Caco-2 (cell line): ENCODE data around the gene PTTG1IP. TPM values are rescaled to one million over a fixed set of nuclear protein-coding genes. Genes with fewer than 3 reads are reported as not detected.
"Not testable (repeated sequence)": the region's sequence is repeated elsewhere in the genome, so short reads cannot be mapped to it uniquely, and the experiment has no call there.

Source experiments
- BruUV-seq: library from RNA; stranded (reverse); fragments of 400-500 nt; replicated peaks from 2 replicates; lab custom pipeline; 2021; lab: Mats Ljungman, UMichigan
- CTCF ChIA-PET: fragments of 300-600 bp; sonication (Branson Sonifier 250); formaldehyde crosslinking; loops from one replicate; lab custom pipeline; 2022; ENCODE audit warnings: antibody characterized with exemption; lab: Charles Lee
- POLR2A ChIA-PET: fragments of 300-600 bp; sonication (Branson Sonifier 250); formaldehyde crosslinking; loops from one replicate; lab custom pipeline; 2022; ENCODE audit warnings: antibody characterized with exemption; lab: Charles Lee
- DNase-seq, 2 experiments: peaks; one replicate each; pipeline versions ENCODE4 v3.0.0 to v3.0.0-alpha.2; 2020 to 2022
- H3K27me3 ChIP-seq: replicated peaks from 2 replicates; pipeline ENCODE4 v1.6.0; 2011; ENCODE audit warnings: low read length; ENCODE audit not compliant: control insufficient read depth, insufficient read depth
- H3K36me3 ChIP-seq: 2 replicates; pipeline ENCODE4 v1.5.1; 2011; ENCODE audit warnings: low read length; ENCODE audit not compliant: control insufficient read depth, insufficient read depth
- H3K4me1 ChIP-seq: fragments of 250-450 bp; sonication (Bioruptor Pico); 2 replicates; pipeline ENCODE4 v1.5.1; 2020; ENCODE audit warnings: mild to moderate bottlenecking
- H3K4me3 ChIP-seq: 2 replicates; pipeline ENCODE4 v1.5.1; 2011; ENCODE audit warnings: low read depth, mild to moderate bottlenecking, control low read depth, low read length
- H3K9me3 ChIP-seq: fragments of 250-450 bp; sonication (Bioruptor Pico); 2 replicates; pipeline ENCODE4 v1.5.1; 2020; ENCODE audit warnings: mild to moderate bottlenecking, moderate library complexity
- H3K27ac Mint-ChIP-seq: one replicate; pipeline ENCODE4 v1.8.0; 2022; ENCODE audit warnings: mixed read lengths; ENCODE audit not compliant: unreplicated experiment
- H3K27me3 Mint-ChIP-seq: one replicate; pipeline ENCODE4 v1.8.0; 2022; ENCODE audit warnings: mixed read lengths; ENCODE audit not compliant: insufficient read depth, unreplicated experiment
- H3K36me3 Mint-ChIP-seq: one replicate; pipeline ENCODE4 v1.8.0; 2022; ENCODE audit warnings: mild to moderate bottlenecking, mixed read lengths; ENCODE audit not compliant: insufficient read depth, unreplicated experiment
- H3K4me1 Mint-ChIP-seq: one replicate; pipeline ENCODE4 v1.8.0; 2022; ENCODE audit warnings: low read depth, mixed read lengths; ENCODE audit not compliant: unreplicated experiment
- H3K4me3 Mint-ChIP-seq: one replicate; pipeline ENCODE4 v1.8.0; 2022; ENCODE audit warnings: mild to moderate bottlenecking, moderate library complexity, mixed read lengths; ENCODE audit not compliant: unreplicated experiment
- H3K9me3 Mint-ChIP-seq: one replicate; pipeline ENCODE4 v1.8.0; 2022; ENCODE audit warnings: mixed read lengths; ENCODE audit not compliant: unreplicated experiment
- intact Hi-C: fragments of 100-400 bp; cut with micrococcal nuclease; formaldehyde crosslinking; loops from one replicate; pipeline ENCODE4 v1.10.0; 2022; ENCODE audit not compliant: unreplicated experiment
- total RNA-seq: library from RNA; stranded (reverse); gene quantifications from 2 replicates; pipeline ENCODE4 v1.2.3, GENCODE V29; 2022
- TF ChIP-seq, protein P1 (sequence below), 2 experiments: fragments of 200-600 bp in 1 of 2; IDR thresholded peaks; 1 replicate in 1 of 2; 2 replicates in 1 of 2; pipeline versions ENCODE4 v1.5.1 to v1.8.0; 2011 to 2022; ENCODE audit warnings: antibody characterized with exemption in 1 of 2, control low read depth in 1 of 2, inconsistent platforms in 1 of 2, low read depth in 1 of 2, low read length in 1 of 2, mild to moderate bottlenecking in 1 of 2, moderate library complexity in 1 of 2; ENCODE audit not compliant: insufficient read depth in 1 of 2, severe bottlenecking in 1 of 2, unreplicated experiment in 1 of 2

The PTTG1IP gene
- total RNA-seq, 1 experiment from 2014 or later, result 296 TPM

DNA sequence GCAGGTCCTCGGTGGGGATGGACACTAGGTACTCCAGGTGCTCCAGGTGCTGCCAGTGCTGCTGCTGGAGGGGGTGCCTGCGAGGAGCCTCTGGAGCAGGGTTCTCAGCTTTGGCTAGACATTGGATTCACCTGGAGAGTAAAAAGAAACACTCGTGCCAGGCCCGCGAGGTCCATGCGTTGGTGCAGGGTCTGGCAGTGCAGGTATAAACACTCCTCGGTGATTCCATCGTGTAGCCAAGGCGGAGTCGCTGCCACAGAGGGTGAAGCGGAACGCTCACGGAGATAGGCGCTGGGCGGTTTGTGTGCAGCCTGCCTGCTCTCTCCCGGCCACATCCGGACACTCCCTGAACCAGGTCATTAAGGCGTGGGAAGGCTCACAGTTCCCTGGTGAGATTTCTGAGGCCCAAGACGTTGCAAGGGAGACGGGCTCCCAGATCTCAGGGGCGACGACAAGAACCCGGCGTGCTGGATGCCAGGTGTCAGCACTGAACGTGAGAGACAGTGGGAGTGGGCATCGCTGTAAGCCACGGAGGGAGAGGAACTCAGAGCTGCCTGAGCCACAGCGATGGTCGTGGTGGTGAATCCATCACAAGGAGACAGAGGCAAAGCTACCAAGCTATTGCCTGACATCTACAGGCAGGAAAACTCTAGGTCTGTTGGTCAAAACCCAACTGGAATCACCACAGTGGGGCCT lies 38.4 kb downstream of the PTTG1IP start:
- no peak overlapping the region for H3K4me3 Mint-ChIP-seq
- no peaks in the 10 kb centered on the region for H3K27me3 ChIP-seq
- no peaks in the 10 kb centered on the region for H3K36me3 ChIP-seq
- no peaks in the 10 kb centered on the region; the same call in 1 of the 2 replicates for H3K9me3 ChIP-seq
- DNase-seq, result no peak
- intact Hi-C loops, result loop anchor here (5.0 kb wide), 1 partner anchor 37 kb away; the partner anchor contains the start of gene PTTG1IP
- TF ChIP-seq, protein P1, sequence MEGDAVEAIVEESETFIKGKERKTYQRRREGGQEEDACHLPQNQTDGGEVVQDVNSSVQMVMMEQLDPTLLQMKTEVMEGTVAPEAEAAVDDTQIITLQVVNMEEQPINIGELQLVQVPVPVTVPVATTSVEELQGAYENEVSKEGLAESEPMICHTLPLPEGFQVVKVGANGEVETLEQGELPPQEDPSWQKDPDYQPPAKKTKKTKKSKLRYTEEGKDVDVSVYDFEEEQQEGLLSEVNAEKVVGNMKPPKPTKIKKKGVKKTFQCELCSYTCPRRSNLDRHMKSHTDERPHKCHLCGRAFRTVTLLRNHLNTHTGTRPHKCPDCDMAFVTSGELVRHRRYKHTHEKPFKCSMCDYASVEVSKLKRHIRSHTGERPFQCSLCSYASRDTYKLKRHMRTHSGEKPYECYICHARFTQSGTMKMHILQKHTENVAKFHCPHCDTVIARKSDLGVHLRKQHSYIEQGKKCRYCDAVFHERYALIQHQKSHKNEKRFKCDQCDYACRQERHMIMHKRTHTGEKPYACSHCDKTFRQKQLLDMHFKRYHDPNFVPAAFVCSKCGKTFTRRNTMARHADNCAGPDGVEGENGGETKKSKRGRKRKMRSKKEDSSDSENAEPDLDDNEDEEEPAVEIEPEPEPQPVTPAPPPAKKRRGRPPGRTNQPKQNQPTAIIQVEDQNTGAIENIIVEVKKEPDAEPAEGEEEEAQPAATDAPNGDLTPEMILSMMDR (IDR thresholded peaks at IDR 0.05; ENCODE audit: insufficient read depth in 1 of 2, low read depth in 1 of 2, low read length in 1 of 2, severe bottlenecking in 1 of 2, unreplicated experiment in 1 of 2), result no peak
- POLR2A ChIA-PET, result no interaction called here
- peaks cover 10% of the 10 kb centered on the region for H3K4me1 ChIP-seq
- H3K9me3 Mint-ChIP-seq, result no peaks in the 10 kb centered on the region
- H3K36me3 Mint-ChIP-seq, result peaks cover 2% of the 10 kb centered on the region
- no peaks in the 10 kb centered on the region for H3K27me3 Mint-ChIP-seq
- CTCF ChIA-PET, result interaction anchor here (1.0 kb wide), 1 partner anchor 34 kb away, joined by 3 read pairs; no protein-coding TSS in a partner anchor
- no peak overlapping the region for H3K4me3 ChIP-seq
- H3K27ac Mint-ChIP-seq, result no peak overlapping the region
- no TSS peak for BruUV-seq
- H3K4me1 Mint-ChIP-seq, result no peaks in the 10 kb centered on the region

DNA sequence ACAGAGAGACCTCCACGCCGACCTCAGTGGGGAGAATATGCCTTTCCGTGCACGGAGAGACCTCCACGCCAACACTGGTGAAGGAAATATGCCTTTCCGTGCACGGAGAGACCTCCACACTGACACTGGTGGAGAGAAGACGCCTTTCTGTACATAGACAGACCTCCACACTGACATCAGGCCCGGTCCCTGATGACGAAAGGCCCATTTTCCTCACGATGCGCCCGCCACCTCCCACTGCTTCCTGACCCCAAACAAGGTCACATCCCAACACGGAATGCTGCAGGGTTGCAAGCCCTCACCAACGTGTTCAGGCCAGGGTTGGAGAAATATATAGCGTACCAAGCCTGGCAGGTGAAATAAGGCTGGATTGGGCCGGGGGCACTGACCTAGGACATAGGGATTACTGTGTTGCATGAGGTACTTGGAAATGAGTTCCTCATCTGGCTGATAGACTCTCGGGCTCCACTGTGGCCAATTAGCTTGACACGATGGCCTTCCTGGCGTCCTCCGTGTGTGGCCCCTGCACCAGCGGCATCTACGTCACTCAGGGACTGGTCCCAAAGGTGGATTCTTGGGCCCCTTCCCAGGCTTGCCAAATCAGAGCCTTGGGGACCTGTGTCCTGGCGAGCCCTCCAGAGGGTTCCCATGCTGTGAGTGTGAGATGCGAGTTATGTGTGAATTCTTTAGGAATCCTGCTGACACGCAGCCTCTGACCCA lies 39.1 kb downstream of the PTTG1IP start:
- ChIA-PET CTCF (no interaction called here), POLR2A (no interaction called here)
- no peaks in the 10 kb centered on the region; the same call in 1 of the 2 replicates for H3K9me3 ChIP-seq
- peaks cover 10% of the 10 kb centered on the region for H3K4me1 ChIP-seq
- no peak overlapping the region for H3K4me3 Mint-ChIP-seq
- H3K27me3 Mint-ChIP-seq, result no peaks in the 10 kb centered on the region
- DNase-seq, result no peak
- no peaks in the 10 kb centered on the region for H3K27me3 ChIP-seq
- TF ChIP-seq, protein P1 (IDR thresholded peaks at IDR 0.05; ENCODE audit: insufficient read depth in 1 of 2, low read depth in 1 of 2, low read length in 1 of 2, severe bottlenecking in 1 of 2, unreplicated experiment in 1 of 2), result no peak
- H3K27ac Mint-ChIP-seq, result no peak overlapping the region
- no peak overlapping the region for H3K4me3 ChIP-seq
- no peaks in the 10 kb centered on the region for H3K4me1 Mint-ChIP-seq
- no peaks in the 10 kb centered on the region for H3K36me3 Mint-ChIP-seq
- no TSS peak for BruUV-seq
- no peaks in the 10 kb centered on the region for H3K9me3 Mint-ChIP-seq
- H3K36me3 ChIP-seq, result no peaks in the 10 kb centered on the region
- intact Hi-C loops, result no loop called here

DNA sequence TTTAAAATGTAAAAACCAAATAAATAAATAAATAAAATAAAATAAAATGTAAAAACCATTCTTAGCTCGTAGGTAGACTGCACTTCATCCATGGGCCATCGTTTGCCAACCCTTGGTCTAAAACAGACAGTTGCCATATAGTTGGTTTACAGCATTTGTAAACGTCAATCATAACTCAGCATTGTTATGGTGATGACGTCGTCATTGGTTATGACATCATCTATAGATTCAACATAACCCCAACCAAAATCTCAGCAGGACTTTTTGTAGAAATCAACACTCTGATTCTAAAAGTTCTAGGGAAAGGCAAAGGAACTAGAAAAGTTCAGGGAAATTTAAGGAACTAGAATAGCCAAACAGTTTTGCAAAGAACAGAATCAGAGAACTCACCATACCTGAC lies 39.8 kb downstream of the PTTG1IP start:
- ChIA-PET CTCF (no interaction called here), POLR2A (no interaction called here)
- H3K36me3 Mint-ChIP-seq, result no peaks in the 10 kb centered on the region
- Histone ChIP-seq H3K36me3 (no peaks in the 10 kb centered on the region), H3K4me3 (no peak overlapping the region), H3K4me1 (peaks cover 10% of the 10 kb centered on the region), H3K9me3 (peaks cover 4% of the 10 kb centered on the region; the same call in 1 of the 2 replicates), H3K27me3 (no peaks in the 10 kb centered on the region)
- DNase-seq, result no peak
- peaks cover 5% of the 10 kb centered on the region for H3K9me3 Mint-ChIP-seq
- H3K27ac Mint-ChIP-seq, result no peak overlapping the region
- H3K4me1 Mint-ChIP-seq, result no peaks in the 10 kb centered on the region
- no peaks in the 10 kb centered on the region for H3K27me3 Mint-ChIP-seq
- intact Hi-C loops, result no loop called here
- no peak overlapping the region for H3K4me3 Mint-ChIP-seq
- TF ChIP-seq, protein P1 (IDR thresholded peaks at IDR 0.05; ENCODE audit: insufficient read depth in 1 of 2, low read depth in 1 of 2, low read length in 1 of 2, severe bottlenecking in 1 of 2, unreplicated experiment in 1 of 2), result no peak
- BruUV-seq, result no TSS peak

DNA sequence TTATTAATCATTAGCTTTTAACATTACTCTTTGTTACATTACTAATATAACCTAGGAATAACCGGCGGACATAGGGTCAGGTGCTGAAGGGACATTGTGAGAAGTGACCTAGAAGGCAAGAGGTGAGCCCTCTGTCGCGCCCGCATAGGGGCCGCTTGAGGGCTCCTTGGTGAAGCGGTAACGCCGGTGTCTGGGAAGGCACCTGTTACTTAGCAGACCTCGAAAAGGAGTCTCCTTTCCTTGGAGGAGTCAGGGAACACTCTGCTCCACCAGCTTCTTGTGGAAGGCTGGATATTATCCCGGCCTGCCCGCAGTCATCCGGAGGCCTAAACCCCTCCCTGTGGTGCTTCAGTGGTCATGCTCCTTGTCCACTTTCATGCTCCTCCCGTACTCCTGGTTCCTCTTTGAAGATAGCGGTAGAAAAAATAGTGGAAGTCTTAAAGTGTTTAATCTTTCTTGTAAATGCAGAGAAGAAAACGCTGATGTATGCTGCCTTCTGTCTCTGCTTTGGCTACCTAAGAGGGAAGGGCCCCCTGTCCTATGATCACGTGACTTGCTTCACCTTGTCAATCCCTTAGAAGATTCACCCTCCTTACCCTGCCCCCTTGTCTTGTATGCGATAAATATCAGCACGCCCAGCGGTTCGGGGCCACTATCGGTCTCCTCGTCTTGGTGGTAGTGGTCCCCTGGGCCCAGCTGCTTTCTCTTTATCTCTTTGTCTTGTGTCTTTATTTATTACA lies 40.8 kb downstream of the PTTG1IP start:
- H3K4me1 ChIP-seq, H3K36me3 ChIP-seq, H3K27me3 ChIP-seq, DNase-seq, H3K36me3 Mint-ChIP-seq, H3K27ac Mint-ChIP-seq, H3K4me1 Mint-ChIP-seq, CTCF ChIA-PET, intact Hi-C loops, H3K9me3 ChIP-seq, BruUV-seq, H3K27me3 Mint-ChIP-seq, H3K4me3 Mint-ChIP-seq, H3K4me3 ChIP-seq, POLR2A ChIA-PET: not testable (repeated sequence)
- H3K9me3 Mint-ChIP-seq, result peaks cover 15% of the 10 kb centered on the region
